Omental fat pad (tissue), 4 donors: ENCODE results near the gene NAA25. TPM values are rescaled to one million over a fixed set of nuclear protein-coding genes. Genes with fewer than 3 reads are reported as not detected.

Experiments
- ATAC-seq: fragments of 150-250 bp; one replicate; pipeline ENCODE4 v1.9.1; 2016; ENCODE audit warnings: mild to moderate bottlenecking, moderate library complexity; ENCODE audit not compliant: low FRiP score
- DNase-seq: peaks from one replicate; pipeline ENCODE4 v3.0.0-alpha.2; 2019; ENCODE audit warnings: low spot score
- CTCF ChIP-seq, 3 donors: fragments of 450-650 bp; IDR thresholded peaks; one replicate each; pipeline ENCODE4 v1.5.1; 2016 to 2017; ENCODE audit warnings: antibody characterized with exemption in 3 of 3, mild to moderate bottlenecking in 3 of 3, moderate library complexity in 2 of 3
- total RNA-seq, 4 donors: library from RNA; depleted of rRNA; stranded (reverse); fragments of >200 nt; gene quantifications; one replicate each; pipeline ENCODE4 v1.1.0, GENCODE V29; 2016

Gene NAA25
- total RNA-seq, 4 donors from 2014 or later = 16.6 to 70.6 (median 23.0) TPM

- no peak for TF ChIP-seq CTCF (IDR thresholded peaks at IDR 0.05)
- DNase-seq (no peak), ATAC-seq (no peak)
These were observed 84.7 kb downstream of the NAA25 start for GRCh38 chr12:112023759-112024396.

GRCh38 chr12:112022241-112023016 lies 86.2 kb downstream of the NAA25 start:
- no peak for ATAC-seq

GRCh38 chr12:112020947-112021457 lies 87.6 kb downstream of the NAA25 start:
- no peak for TF ChIP-seq CTCF (IDR thresholded peaks at IDR 0.05)
- DNase-seq = no peak
- no peak for ATAC-seq

More at GRCh38 chr12:112022241-112023016, 86.2 kb downstream of the NAA25 start:
- TF ChIP-seq CTCF (IDR thresholded peaks at IDR 0.05) = no peak
- DNase-seq = no peak

GRCh38 chr12:112018571-112019237 lies 89.9 kb downstream of the NAA25 start:
- DNase-seq (no peak), ATAC-seq (no peak)
- TF ChIP-seq CTCF (IDR thresholded peaks at IDR 0.05) = no peak

- ATAC-seq = no peak
- TF ChIP-seq CTCF (IDR thresholded peaks at IDR 0.05) = no peak
- DNase-seq = no peak
These were observed 91.5 kb downstream of the NAA25 start for GRCh38 chr12:112017041-112017440.

GRCh38 chr12:112015938-112016337 lies 92.6 kb downstream of the NAA25 start:
- DNase-seq = no peak
- ATAC-seq = no peak
- no peak for TF ChIP-seq CTCF (IDR thresholded peaks at IDR 0.05)
